ENCODE measurements around the gene DYNC2H1. TPM values are rescaled to one million over a fixed set of nuclear protein-coding genes. Genes with fewer than 3 reads are reported as not detected.
A peak's percentile ranks its signal among the peaks of the same experiment; 100 is the strongest.

Gene DYNC2H1
- 26.7 TPM for polyA plus RNA-seq (2013, experiment 1 of 4)
- polyA plus RNA-seq (2013, experiment 2 of 4), result 33.2 TPM
- 19.2 TPM for polyA plus RNA-seq (2013, experiment 3 of 4)
- 23.6 TPM for polyA plus RNA-seq (2013, experiment 4 of 4)

- H3K27me3 ChIP-seq (ENCODE audit: control insufficient read depth, insufficient read depth, low read length, poor library complexity, severe bottlenecking), result no peaks in the 10 kb centered on the region
- H3K27ac ChIP-seq (ENCODE audit: insufficient read depth, low read depth, low read length, poor library complexity, severe bottlenecking), result peak within 1 kb of the TSS; percentile 89
- no peaks in the 10 kb centered on the region for H3K36me3 ChIP-seq (ENCODE audit: control insufficient read depth, insufficient read depth, low read length)
- 1 to 3% methylated on average over 50 to 53 of the region's 53 CpGs for WGBS, 2 experiments
- H3K4me1 ChIP-seq (ENCODE audit: control insufficient read depth, insufficient read depth, low read length), result no peaks in the 10 kb centered on the region
- H3K4me3 ChIP-seq (ENCODE audit: insufficient read depth, low read depth, low read length), result peak within 1 kb of the TSS; percentile 76
- no peaks in the 10 kb centered on the region for H3K9me3 ChIP-seq (ENCODE audit: control insufficient read depth, low read length)
Observed at GRCh38 chr11:103108933-103109817, at the start of gene DYNC2H1. Gene DYNC2H1, plus strand, starts transcription at chr11:103109426. Its CDS starts 149 bp downstream, at chr11:103109575.

- Histone ChIP-seq H3K36me3 (ENCODE audit: control insufficient read depth, insufficient read depth, low read length) (no peaks in the 10 kb centered on the region), H3K27me3 (ENCODE audit: control insufficient read depth, insufficient read depth, low read length, poor library complexity, severe bottlenecking) (no peaks in the 10 kb centered on the region), H3K9me3 (ENCODE audit: control insufficient read depth, low read length) (no peaks in the 10 kb centered on the region), H3K27ac (ENCODE audit: insufficient read depth, low read depth, low read length, poor library complexity, severe bottlenecking) (no peak overlapping the region), H3K4me1 (ENCODE audit: control insufficient read depth, insufficient read depth, low read length) (no peaks in the 10 kb centered on the region), H3K4me3 (ENCODE audit: insufficient read depth, low read depth, low read length) (no peak overlapping the region)
- 92 to 93% methylated on average over 1 of the region's 1 CpG for WGBS, 2 experiments
Observed at GRCh38 chr11:103061656-103062055, 47.6 kb upstream of the DYNC2H1 start.

GRCh38 chr11:103067118-103067517 lies 42.1 kb upstream of the DYNC2H1 start:
- Histone ChIP-seq H3K27me3 (ENCODE audit: control insufficient read depth, insufficient read depth, low read length, poor library complexity, severe bottlenecking) (no peaks in the 10 kb centered on the region), H3K4me3 (ENCODE audit: insufficient read depth, low read depth, low read length) (no peak overlapping the region), H3K27ac (ENCODE audit: insufficient read depth, low read depth, low read length, poor library complexity, severe bottlenecking) (no peak overlapping the region), H3K4me1 (ENCODE audit: control insufficient read depth, insufficient read depth, low read length) (no peaks in the 10 kb centered on the region), H3K36me3 (ENCODE audit: control insufficient read depth, insufficient read depth, low read length) (no peaks in the 10 kb centered on the region), H3K9me3 (ENCODE audit: control insufficient read depth, low read length) (no peaks in the 10 kb centered on the region)
- WGBS, 2 experiments, result 100% methylated on average over 1 of the region's 1 CpG; no CpG with 5 or more reads in 1 of the 2 experiments

DNA sequence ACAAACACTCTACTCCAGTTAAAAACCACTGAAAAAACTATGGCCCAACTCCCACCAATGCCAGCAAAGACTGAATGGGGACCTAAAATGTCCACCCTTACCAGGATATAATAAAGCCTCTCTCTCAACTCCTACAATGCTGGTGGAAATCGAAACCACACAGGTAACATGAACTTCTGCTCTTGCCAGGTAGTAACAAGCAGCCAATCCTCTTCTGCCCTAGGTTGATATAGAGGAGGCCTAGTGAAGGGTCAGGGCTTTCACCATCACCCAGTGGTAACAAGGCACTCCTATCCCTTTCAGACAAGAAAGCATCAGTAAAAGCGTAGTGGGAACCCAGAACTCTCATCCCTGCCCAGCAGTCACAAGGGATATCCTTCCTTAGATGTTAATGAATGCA lies 39.9 kb upstream of the DYNC2H1 start:
- no peaks in the 10 kb centered on the region for H3K9me3 ChIP-seq (ENCODE audit: control insufficient read depth, low read length)
- 85 to 86% methylated on average over 2 of the region's 2 CpGs for WGBS, 2 experiments
- H3K27ac ChIP-seq (ENCODE audit: insufficient read depth, low read depth, low read length, poor library complexity, severe bottlenecking), result no peak overlapping the region
- H3K4me1 ChIP-seq (ENCODE audit: control insufficient read depth, insufficient read depth, low read length), result no peaks in the 10 kb centered on the region
- H3K4me3 ChIP-seq (ENCODE audit: insufficient read depth, low read depth, low read length), result no peak overlapping the region
- H3K36me3 ChIP-seq (ENCODE audit: control insufficient read depth, insufficient read depth, low read length), result no peaks in the 10 kb centered on the region
- no peaks in the 10 kb centered on the region for H3K27me3 ChIP-seq (ENCODE audit: control insufficient read depth, insufficient read depth, low read length, poor library complexity, severe bottlenecking)

GRCh38 chr11:103070142-103070541 lies 39.1 kb upstream of the DYNC2H1 start:
- Histone ChIP-seq H3K36me3 (ENCODE audit: control insufficient read depth, insufficient read depth, low read length) (no peaks in the 10 kb centered on the region), H3K4me1 (ENCODE audit: control insufficient read depth, insufficient read depth, low read length) (no peaks in the 10 kb centered on the region), H3K9me3 (ENCODE audit: control insufficient read depth, low read length) (no peaks in the 10 kb centered on the region), H3K4me3 (ENCODE audit: insufficient read depth, low read depth, low read length) (no peak overlapping the region), H3K27ac (ENCODE audit: insufficient read depth, low read depth, low read length, poor library complexity, severe bottlenecking) (no peak overlapping the region), H3K27me3 (ENCODE audit: control insufficient read depth, insufficient read depth, low read length, poor library complexity, severe bottlenecking) (no peaks in the 10 kb centered on the region)

- no peaks in the 10 kb centered on the region for H3K36me3 ChIP-seq (ENCODE audit: control insufficient read depth, insufficient read depth, low read length)
- H3K4me1 ChIP-seq (ENCODE audit: control insufficient read depth, insufficient read depth, low read length), result no peaks in the 10 kb centered on the region
- no peaks in the 10 kb centered on the region for H3K27me3 ChIP-seq (ENCODE audit: control insufficient read depth, insufficient read depth, low read length, poor library complexity, severe bottlenecking)
- no peak overlapping the region for H3K27ac ChIP-seq (ENCODE audit: insufficient read depth, low read depth, low read length, poor library complexity, severe bottlenecking)
- H3K4me3 ChIP-seq (ENCODE audit: insufficient read depth, low read depth, low read length), result no peak overlapping the region
- no peaks in the 10 kb centered on the region for H3K9me3 ChIP-seq (ENCODE audit: control insufficient read depth, low read length)
Observed at GRCh38 chr11:103071008-103071407, 38.2 kb upstream of the DYNC2H1 start.

GRCh38 chr11:103076361-103076760 lies 32.9 kb upstream of the DYNC2H1 start:
- Histone ChIP-seq H3K27ac (ENCODE audit: insufficient read depth, low read depth, low read length, poor library complexity, severe bottlenecking) (no peak overlapping the region), H3K36me3 (ENCODE audit: control insufficient read depth, insufficient read depth, low read length) (peaks cover 21% of the 10 kb centered on the region), H3K9me3 (ENCODE audit: control insufficient read depth, low read length) (no peaks in the 10 kb centered on the region), H3K27me3 (ENCODE audit: control insufficient read depth, insufficient read depth, low read length, poor library complexity, severe bottlenecking) (no peaks in the 10 kb centered on the region), H3K4me1 (ENCODE audit: control insufficient read depth, insufficient read depth, low read length) (no peaks in the 10 kb centered on the region), H3K4me3 (ENCODE audit: insufficient read depth, low read depth, low read length) (no peak overlapping the region)
- WGBS, 2 experiments, result 100% methylated on average over 3 of the region's 3 CpGs; no CpG with 5 or more reads in 1 of the 2 experiments

- Histone ChIP-seq H3K27ac (ENCODE audit: insufficient read depth, low read depth, low read length, poor library complexity, severe bottlenecking) (no peak overlapping the region), H3K4me3 (ENCODE audit: insufficient read depth, low read depth, low read length) (no peak overlapping the region), H3K27me3 (ENCODE audit: control insufficient read depth, insufficient read depth, low read length, poor library complexity, severe bottlenecking) (no peaks in the 10 kb centered on the region), H3K9me3 (ENCODE audit: control insufficient read depth, low read length) (no peaks in the 10 kb centered on the region), H3K36me3 (ENCODE audit: control insufficient read depth, insufficient read depth, low read length) (peaks cover 21% of the 10 kb centered on the region), H3K4me1 (ENCODE audit: control insufficient read depth, insufficient read depth, low read length) (no peaks in the 10 kb centered on the region)
- WGBS, 2 experiments, result 89 to 97% methylated on average over 2 to 3 of the region's 3 CpGs
Observed at GRCh38 chr11:103077554-103077953, 31.7 kb upstream of the DYNC2H1 start.

DNA sequence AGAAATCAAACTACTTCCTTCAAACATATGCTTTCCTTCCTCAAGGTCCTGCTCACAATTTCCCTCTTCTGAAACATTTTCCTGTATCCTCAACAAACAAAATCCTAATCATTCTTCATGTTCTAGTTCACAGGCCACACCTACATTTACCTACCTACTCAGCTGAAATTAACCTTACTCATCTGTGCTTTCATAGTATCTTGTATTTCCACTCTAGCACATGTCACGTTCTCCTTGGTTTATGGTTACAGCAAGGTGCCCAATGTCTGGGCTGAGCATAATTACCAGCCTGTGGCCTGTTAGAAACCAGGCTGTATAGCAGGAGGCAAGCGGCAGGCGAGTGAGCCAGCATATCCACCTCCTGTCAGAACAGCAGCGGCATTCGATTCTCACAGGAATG lies 30.5 kb upstream of the DYNC2H1 start:
- no peaks in the 10 kb centered on the region for H3K9me3 ChIP-seq (ENCODE audit: control insufficient read depth, low read length)
- H3K4me3 ChIP-seq (ENCODE audit: insufficient read depth, low read depth, low read length), result no peak overlapping the region
- H3K4me1 ChIP-seq (ENCODE audit: control insufficient read depth, insufficient read depth, low read length), result no peaks in the 10 kb centered on the region
- H3K36me3 ChIP-seq (ENCODE audit: control insufficient read depth, insufficient read depth, low read length), result peaks cover 21% of the 10 kb centered on the region
- WGBS, 2 experiments, result 94 to 96% methylated on average over 5 of the region's 5 CpGs
- no peaks in the 10 kb centered on the region for H3K27me3 ChIP-seq (ENCODE audit: control insufficient read depth, insufficient read depth, low read length, poor library complexity, severe bottlenecking)
- H3K27ac ChIP-seq (ENCODE audit: insufficient read depth, low read depth, low read length, poor library complexity, severe bottlenecking), result no peak overlapping the region

GRCh38 chr11:103079833-103080232 lies 29.4 kb upstream of the DYNC2H1 start:
- no peaks in the 10 kb centered on the region for H3K9me3 ChIP-seq (ENCODE audit: control insufficient read depth, low read length)
- WGBS, 2 experiments, result 100% methylated on average over 1 of the region's 1 CpG; no CpG with 5 or more reads in 1 of the 2 experiments
- H3K4me3 ChIP-seq (ENCODE audit: insufficient read depth, low read depth, low read length), result no peak overlapping the region
- H3K36me3 ChIP-seq (ENCODE audit: control insufficient read depth, insufficient read depth, low read length), result peaks cover 21% of the 10 kb centered on the region
- H3K4me1 ChIP-seq (ENCODE audit: control insufficient read depth, insufficient read depth, low read length), result no peaks in the 10 kb centered on the region
- no peaks in the 10 kb centered on the region for H3K27me3 ChIP-seq (ENCODE audit: control insufficient read depth, insufficient read depth, low read length, poor library complexity, severe bottlenecking)
- no peak overlapping the region for H3K27ac ChIP-seq (ENCODE audit: insufficient read depth, low read depth, low read length, poor library complexity, severe bottlenecking)

Data from ectodermal cell (in vitro differentiated cells).